H1 (cell line): ENCODE results near the gene ARL6IP6. TPM values are rescaled to one million over a fixed set of nuclear protein-coding genes. Genes with fewer than 3 reads are reported as not detected.

ENCODE experiments used
- CHD2 ChIP-seq: IDR thresholded peaks from 2 replicates; pipeline ENCODE4 v1.6.1; 2012; ENCODE audit warnings: low read length, improper control_type of control experiment
- EGR1 ChIP-seq: IDR thresholded peaks from 2 replicates; pipeline ENCODE4 v1.6.1; 2011; ENCODE audit warnings: low read depth, low read length, borderline replicate concordance
- JUN ChIP-seq: IDR thresholded peaks from 2 replicates; pipeline ENCODE4 v1.6.1; 2011; ENCODE audit warnings: low read depth, mild to moderate bottlenecking, improper control_type of control experiment, low read length
- JUND ChIP-seq: IDR thresholded peaks from 2 replicates; pipeline ENCODE4 v1.6.1; 2011; ENCODE audit warnings: mild to moderate bottlenecking, improper control_type of control experiment, low read length
- SAP30 ChIP-seq: fragments of 300-600 bp; sonication (generic); IDR thresholded peaks from 2 replicates; pipeline ENCODE4 v1.7.1; 2012; ENCODE audit warnings: low read length, moderate library complexity, mild to moderate bottlenecking, inconsistent platforms; ENCODE audit not compliant: insufficient read depth, insufficient replicate concordance
- TAF1 ChIP-seq: IDR thresholded peaks from 2 replicates; pipeline ENCODE4 v1.6.1; 2011; ENCODE audit warnings: mild to moderate bottlenecking, low read depth, low read length
- TCF12 ChIP-seq: IDR thresholded peaks from 2 replicates; pipeline ENCODE4 v1.6.1; 2011; ENCODE audit warnings: low read depth, mild to moderate bottlenecking, low read length
- polyA plus RNA-seq, 7 experiments: library from polyadenylated mRNA; depleted of rRNA in 3 of 7; stranded (reverse) in 5 of 7; unstranded in 2 of 7; fragments of >200 nt in 5 of 7; fragments of 200-250 nt in 2 of 7; gene quantifications; 1 replicate in 5 of 7; 2 replicates in 1 of 7; 4 replicates in 1 of 7; pipeline versions ENCODE4 v1.2.1 to v1.2.3, GENCODE V29; 2011 to 2013; ENCODE audit warnings: missing spikeins in 2 of 7, mixed read lengths in 2 of 7
- total RNA-seq: library from RNA; stranded (reverse); fragmentation: NEBNext Ultra II Directional; extraction: Animal tissue kit (Norgen Biotek cat#: 25700); gene quantifications from 2 replicates; pipeline ENCODE4 v1.2.1, GENCODE V29; 2021
- TF ChIP-seq, protein P1 (sequence below): fragments of 300-600 bp; sonication (generic); IDR thresholded peaks from 2 replicates; pipeline ENCODE4 v1.7.1; 2012; ENCODE audit warnings: low read length, moderate library complexity, mild to moderate bottlenecking, inconsistent platforms; ENCODE audit not compliant: insufficient replicate concordance
- TF ChIP-seq, protein P2 (sequence below): IDR thresholded peaks from 2 replicates; pipeline ENCODE4 v1.6.1; 2011; ENCODE audit warnings: low read depth, mild to moderate bottlenecking, low read length; ENCODE audit not compliant: insufficient read depth
- TF ChIP-seq, protein P3 (sequence below): IDR thresholded peaks from 2 replicates; pipeline ENCODE4 v1.6.1; 2012; ENCODE audit warnings: low read length, inconsistent platforms

The ARL6IP6 gene
- total and polyA plus RNA-seq, 2 of the 8 experiments (the other 6 are each of a cell fraction or from before 2014, with no cell fraction given): 47.3 to 92.9 TPM

DNA sequence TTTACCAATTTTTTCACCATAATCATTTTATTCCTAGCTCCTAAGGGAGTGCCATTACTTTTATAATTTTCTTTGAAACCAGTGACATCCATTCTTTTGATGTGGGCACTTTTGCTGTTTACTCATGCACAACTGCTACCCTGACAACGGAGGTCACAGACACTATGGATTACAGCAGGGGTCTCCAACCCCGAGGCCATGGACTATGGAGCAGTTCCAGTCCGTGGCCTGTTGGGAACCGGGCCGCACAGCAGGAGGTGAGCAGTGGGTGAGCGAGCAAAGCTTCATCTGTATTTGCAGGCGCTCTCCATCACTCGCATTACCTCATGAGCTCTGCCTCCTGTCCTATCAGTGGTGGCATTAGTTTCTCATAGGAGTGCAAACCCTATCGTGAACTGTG lies 35.8 kb upstream of the ARL6IP6 start (continued):
- TF ChIP-seq, protein P1, sequence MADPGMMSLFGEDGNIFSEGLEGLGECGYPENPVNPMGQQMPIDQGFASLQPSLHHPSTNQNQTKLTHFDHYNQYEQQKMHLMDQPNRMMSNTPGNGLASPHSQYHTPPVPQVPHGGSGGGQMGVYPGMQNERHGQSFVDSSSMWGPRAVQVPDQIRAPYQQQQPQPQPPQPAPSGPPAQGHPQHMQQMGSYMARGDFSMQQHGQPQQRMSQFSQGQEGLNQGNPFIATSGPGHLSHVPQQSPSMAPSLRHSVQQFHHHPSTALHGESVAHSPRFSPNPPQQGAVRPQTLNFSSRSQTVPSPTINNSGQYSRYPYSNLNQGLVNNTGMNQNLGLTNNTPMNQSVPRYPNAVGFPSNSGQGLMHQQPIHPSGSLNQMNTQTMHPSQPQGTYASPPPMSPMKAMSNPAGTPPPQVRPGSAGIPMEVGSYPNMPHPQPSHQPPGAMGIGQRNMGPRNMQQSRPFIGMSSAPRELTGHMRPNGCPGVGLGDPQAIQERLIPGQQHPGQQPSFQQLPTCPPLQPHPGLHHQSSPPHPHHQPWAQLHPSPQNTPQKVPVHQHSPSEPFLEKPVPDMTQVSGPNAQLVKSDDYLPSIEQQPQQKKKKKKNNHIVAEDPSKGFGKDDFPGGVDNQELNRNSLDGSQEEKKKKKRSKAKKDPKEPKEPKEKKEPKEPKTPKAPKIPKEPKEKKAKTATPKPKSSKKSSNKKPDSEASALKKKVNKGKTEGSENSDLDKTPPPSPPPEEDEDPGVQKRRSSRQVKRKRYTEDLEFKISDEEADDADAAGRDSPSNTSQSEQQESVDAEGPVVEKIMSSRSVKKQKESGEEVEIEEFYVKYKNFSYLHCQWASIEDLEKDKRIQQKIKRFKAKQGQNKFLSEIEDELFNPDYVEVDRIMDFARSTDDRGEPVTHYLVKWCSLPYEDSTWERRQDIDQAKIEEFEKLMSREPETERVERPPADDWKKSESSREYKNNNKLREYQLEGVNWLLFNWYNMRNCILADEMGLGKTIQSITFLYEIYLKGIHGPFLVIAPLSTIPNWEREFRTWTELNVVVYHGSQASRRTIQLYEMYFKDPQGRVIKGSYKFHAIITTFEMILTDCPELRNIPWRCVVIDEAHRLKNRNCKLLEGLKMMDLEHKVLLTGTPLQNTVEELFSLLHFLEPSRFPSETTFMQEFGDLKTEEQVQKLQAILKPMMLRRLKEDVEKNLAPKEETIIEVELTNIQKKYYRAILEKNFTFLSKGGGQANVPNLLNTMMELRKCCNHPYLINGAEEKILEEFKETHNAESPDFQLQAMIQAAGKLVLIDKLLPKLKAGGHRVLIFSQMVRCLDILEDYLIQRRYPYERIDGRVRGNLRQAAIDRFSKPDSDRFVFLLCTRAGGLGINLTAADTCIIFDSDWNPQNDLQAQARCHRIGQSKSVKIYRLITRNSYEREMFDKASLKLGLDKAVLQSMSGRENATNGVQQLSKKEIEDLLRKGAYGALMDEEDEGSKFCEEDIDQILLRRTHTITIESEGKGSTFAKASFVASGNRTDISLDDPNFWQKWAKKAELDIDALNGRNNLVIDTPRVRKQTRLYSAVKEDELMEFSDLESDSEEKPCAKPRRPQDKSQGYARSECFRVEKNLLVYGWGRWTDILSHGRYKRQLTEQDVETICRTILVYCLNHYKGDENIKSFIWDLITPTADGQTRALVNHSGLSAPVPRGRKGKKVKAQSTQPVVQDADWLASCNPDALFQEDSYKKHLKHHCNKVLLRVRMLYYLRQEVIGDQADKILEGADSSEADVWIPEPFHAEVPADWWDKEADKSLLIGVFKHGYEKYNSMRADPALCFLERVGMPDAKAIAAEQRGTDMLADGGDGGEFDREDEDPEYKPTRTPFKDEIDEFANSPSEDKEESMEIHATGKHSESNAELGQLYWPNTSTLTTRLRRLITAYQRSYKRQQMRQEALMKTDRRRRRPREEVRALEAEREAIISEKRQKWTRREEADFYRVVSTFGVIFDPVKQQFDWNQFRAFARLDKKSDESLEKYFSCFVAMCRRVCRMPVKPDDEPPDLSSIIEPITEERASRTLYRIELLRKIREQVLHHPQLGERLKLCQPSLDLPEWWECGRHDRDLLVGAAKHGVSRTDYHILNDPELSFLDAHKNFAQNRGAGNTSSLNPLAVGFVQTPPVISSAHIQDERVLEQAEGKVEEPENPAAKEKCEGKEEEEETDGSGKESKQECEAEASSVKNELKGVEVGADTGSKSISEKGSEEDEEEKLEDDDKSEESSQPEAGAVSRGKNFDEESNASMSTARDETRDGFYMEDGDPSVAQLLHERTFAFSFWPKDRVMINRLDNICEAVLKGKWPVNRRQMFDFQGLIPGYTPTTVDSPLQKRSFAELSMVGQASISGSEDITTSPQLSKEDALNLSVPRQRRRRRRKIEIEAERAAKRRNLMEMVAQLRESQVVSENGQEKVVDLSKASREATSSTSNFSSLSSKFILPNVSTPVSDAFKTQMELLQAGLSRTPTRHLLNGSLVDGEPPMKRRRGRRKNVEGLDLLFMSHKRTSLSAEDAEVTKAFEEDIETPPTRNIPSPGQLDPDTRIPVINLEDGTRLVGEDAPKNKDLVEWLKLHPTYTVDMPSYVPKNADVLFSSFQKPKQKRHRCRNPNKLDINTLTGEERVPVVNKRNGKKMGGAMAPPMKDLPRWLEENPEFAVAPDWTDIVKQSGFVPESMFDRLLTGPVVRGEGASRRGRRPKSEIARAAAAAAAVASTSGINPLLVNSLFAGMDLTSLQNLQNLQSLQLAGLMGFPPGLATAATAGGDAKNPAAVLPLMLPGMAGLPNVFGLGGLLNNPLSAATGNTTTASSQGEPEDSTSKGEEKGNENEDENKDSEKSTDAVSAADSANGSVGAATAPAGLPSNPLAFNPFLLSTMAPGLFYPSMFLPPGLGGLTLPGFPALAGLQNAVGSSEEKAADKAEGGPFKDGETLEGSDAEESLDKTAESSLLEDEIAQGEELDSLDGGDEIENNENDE: no peak
- no peak for TF ChIP-seq TAF1
- TF ChIP-seq EGR1: no peak
- no peak for TF ChIP-seq SAP30
- no peak for TF ChIP-seq TCF12
- no peak for TF ChIP-seq JUND
- TF ChIP-seq CHD2: no peak
- TF ChIP-seq, protein P2, sequence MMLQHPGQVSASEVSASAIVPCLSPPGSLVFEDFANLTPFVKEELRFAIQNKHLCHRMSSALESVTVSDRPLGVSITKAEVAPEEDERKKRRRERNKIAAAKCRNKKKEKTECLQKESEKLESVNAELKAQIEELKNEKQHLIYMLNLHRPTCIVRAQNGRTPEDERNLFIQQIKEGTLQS: no peak
- TF ChIP-seq, protein P3, sequence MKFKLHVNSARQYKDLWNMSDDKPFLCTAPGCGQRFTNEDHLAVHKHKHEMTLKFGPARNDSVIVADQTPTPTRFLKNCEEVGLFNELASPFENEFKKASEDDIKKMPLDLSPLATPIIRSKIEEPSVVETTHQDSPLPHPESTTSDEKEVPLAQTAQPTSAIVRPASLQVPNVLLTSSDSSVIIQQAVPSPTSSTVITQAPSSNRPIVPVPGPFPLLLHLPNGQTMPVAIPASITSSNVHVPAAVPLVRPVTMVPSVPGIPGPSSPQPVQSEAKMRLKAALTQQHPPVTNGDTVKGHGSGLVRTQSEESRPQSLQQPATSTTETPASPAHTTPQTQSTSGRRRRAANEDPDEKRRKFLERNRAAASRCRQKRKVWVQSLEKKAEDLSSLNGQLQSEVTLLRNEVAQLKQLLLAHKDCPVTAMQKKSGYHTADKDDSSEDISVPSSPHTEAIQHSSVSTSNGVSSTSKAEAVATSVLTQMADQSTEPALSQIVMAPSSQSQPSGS: no peak
- no peak for TF ChIP-seq JUN
